HG03342 (cell line): ENCODE results near the gene BARX2.

Experiments used
- ATAC-seq: cut with Tn5 transposase; IDR thresholded peaks from one replicate; pipeline ENCODE4 v1.9.1; 2021; ENCODE audit warnings: mild to moderate bottlenecking, moderate library complexity; ENCODE audit not compliant: unreplicated experiment

BARX2 gene

GRCh38 chr11:129396454-129396853 is 20.8 kb downstream of the BARX2 start:
- no peak for ATAC-seq

GRCh38 chr11:129402206-129403171 is 26.8 kb downstream of the BARX2 start:
- ATAC-seq: no peak

GRCh38 chr11:129404731-129405130 is 29.1 kb downstream of the BARX2 start:
- no peak for ATAC-seq

GRCh38 chr11:129408865-129409444 is 33.3 kb downstream of the BARX2 start:
- ATAC-seq: no peak

- ATAC-seq: no peak
These were observed 34.8 kb downstream of the BARX2 start for GRCh38 chr11:129410395-129410960.

GRCh38 chr11:129412494-129412893 is 36.8 kb downstream of the BARX2 start:
- ATAC-seq: no peak

- ATAC-seq: no peak
These were observed 38.7 kb downstream of the BARX2 start for GRCh38 chr11:129414144-129414872.

GRCh38 chr11:129416080-129416820 is 40.6 kb downstream of the BARX2 start:
- ATAC-seq: no peak

GRCh38 chr11:129417458-129417857 is 41.8 kb downstream of the BARX2 start:
- ATAC-seq: no peak

GRCh38 chr11:129418039-129418438 is 42.4 kb downstream of the BARX2 start:
- no peak for ATAC-seq

GRCh38 chr11:129419386-129419785 is 43.7 kb downstream of the BARX2 start:
- ATAC-seq: no peak

- no peak for ATAC-seq
These were observed 47.8 kb downstream of the BARX2 start for GRCh38 chr11:129423426-129423825.

- ATAC-seq: no peak
These were observed 49.6 kb downstream of the BARX2 start for GRCh38 chr11:129425214-129425613.

GRCh38 chr11:129426038-129426437 is 50.4 kb downstream of the BARX2 start:
- no peak for ATAC-seq

- no peak for ATAC-seq
These were observed 51.1 kb downstream of the BARX2 start for GRCh38 chr11:129426776-129427175.

- ATAC-seq: no peak
These were observed 51.7 kb downstream of the BARX2 start for GRCh38 chr11:129427376-129427775.

- no peak for ATAC-seq
These were observed 52.3 kb downstream of the BARX2 start for GRCh38 chr11:129427816-129428406.

- ATAC-seq: no peak
These were observed 52.9 kb downstream of the BARX2 start for GRCh38 chr11:129428557-129428956.

- ATAC-seq: no peak
These were observed 59.2 kb downstream of the BARX2 start for GRCh38 chr11:129434641-129435498.
